Aortic smooth muscle cell (primary cell): Measurements from ENCODE around the gene DBNDD1. TPM values are rescaled to one million over a fixed set of nuclear protein-coding genes. Genes with fewer than 3 reads are reported as not detected.

Experiments used
- total RNA-seq: library from RNA; depleted of rRNA; stranded (reverse); fragments of >200 nt; gene quantifications from 2 replicates; pipeline ENCODE4 v1.2.3, GENCODE V29; 2014

The DBNDD1 gene, protein sequence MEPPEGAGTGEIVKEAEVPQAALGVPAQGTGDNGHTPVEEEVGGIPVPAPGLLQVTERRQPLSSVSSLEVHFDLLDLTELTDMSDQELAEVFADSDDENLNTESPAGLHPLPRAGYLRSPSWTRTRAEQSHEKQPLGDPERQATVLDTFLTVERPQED
- 2.8 and 3.4 TPM in 2 replicates for total RNA-seq

DNA sequence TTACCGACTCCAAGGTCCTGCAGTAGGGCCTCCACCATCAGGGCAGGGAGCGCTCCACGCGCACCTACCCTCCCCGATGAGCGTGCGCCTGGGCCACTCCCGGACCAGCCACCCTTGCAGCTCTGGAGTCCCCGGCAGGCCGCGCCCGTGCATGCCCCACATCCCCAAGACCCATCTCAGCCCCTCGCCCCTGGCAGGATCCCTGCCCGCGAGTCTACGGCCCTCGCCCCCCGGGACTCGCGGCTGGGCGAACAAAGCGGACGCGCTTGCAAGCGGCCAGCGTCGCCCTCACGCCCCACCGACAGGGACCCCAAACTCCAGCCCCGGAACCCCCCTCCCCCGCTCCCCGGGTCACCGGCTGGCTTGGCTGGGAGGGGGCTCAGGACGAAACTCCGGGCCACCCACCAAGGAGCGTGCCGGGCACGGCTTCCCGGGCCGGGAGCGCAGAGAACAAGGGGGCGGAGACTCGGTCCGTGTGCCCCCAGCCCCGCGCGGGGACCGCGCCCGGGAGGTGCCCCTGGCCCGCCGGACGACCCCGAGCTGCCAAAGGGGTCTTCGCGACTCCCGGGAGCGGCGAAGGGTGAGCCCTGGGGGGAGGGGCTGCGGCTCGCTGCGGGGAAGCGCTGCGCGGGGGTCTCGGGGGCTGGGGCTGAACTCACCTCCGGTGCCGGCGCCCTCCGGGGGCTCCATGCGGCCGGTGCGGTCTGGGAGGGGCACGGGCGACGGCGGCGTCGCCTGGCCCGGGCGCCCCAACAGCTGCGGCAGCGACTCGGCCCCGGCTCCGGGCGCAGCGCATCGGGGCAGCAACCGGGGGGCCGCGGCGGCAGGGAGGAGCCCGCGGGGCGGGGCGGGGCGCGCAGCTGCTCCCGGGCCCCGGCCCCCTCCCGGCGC, at the start of gene DBNDD1:
DBNDD1 (minus strand) TSS at position 805 of the 891 bp plus-strand sequence; CDS start at position 690, 115 bp downstream.

Other genes with a start within 250 kb of the DBNDD1 start
- 6.9 and 13.9 TPM in 2 replicates for gene FANCA, start 202.8 kb downstream of the DBNDD1 start, total RNA-seq
- 0.62 and 0.79 TPM in 2 replicates for gene SPIRE2, start 191.0 kb downstream of the DBNDD1 start, total RNA-seq
- 246 and 298 TPM in 2 replicates for gene TCF25, start 145.9 kb downstream of the DBNDD1 start, total RNA-seq
- gene MC1R, start 100.6 kb downstream of the DBNDD1 start, total RNA-seq = 7.2 and 8.6 TPM in 2 replicates
- gene TUBB3, start 96.1 kb downstream of the DBNDD1 start, total RNA-seq = 427 and 492 TPM in 2 replicates
- 88.4 and 98.4 TPM in 2 replicates for gene DEF8, start 70.7 kb downstream of the DBNDD1 start, total RNA-seq
- gene PRDM7, start 57.9 kb upstream of the DBNDD1 start, total RNA-seq = not detected in 2 replicates